DOHH2 (cell line): ENCODE data around the gene GNLY.

Source experiments
- H3F3A ChIP-seq: fragments of 200-600 bp; sonication (generic), shearing (Covaris generic); 2 replicates; pipeline ENCODE4 v1.6.0; 2016; ENCODE audit warnings: antibody characterized with exemption, mild to moderate bottlenecking; ENCODE audit not compliant: control insufficient read depth, insufficient read depth
- H3K27ac ChIP-seq: fragments of 200-600 bp; sonication (generic); 2 replicates; pipeline ENCODE4 v1.5.1; 2014; ENCODE audit warnings: low read depth, mild to moderate bottlenecking, low read length, moderate library complexity
- H3K27me3 ChIP-seq: fragments of 200-600 bp; sonication (generic); 2 replicates; pipeline ENCODE4 v1.6.1; 2014; ENCODE audit warnings: mild to moderate bottlenecking, low read length, mixed read lengths; ENCODE audit not compliant: control insufficient read depth
- H3K36me3 ChIP-seq: fragments of 200-600 bp; sonication (generic); 2 replicates; pipeline ENCODE4 v1.6.1; 2014; ENCODE audit warnings: mild to moderate bottlenecking, low read length, moderate library complexity, mixed read lengths; ENCODE audit not compliant: control insufficient read depth
- H3K4me1 ChIP-seq: fragments of 200-600 bp; sonication (generic); 2 replicates; pipeline ENCODE4 v1.6.1; 2014; ENCODE audit warnings: mild to moderate bottlenecking, low read length, mixed read lengths; ENCODE audit not compliant: control insufficient read depth
- H3K4me2 ChIP-seq: fragments of 200-600 bp; sonication (generic); 2 replicates; pipeline ENCODE4 v1.6.0; 2014; ENCODE audit warnings: mild to moderate bottlenecking, low read length, moderate library complexity
- H3K4me3 ChIP-seq: fragments of 200-600 bp; sonication (generic); 2 replicates; pipeline ENCODE4 v1.5.1; 2014; ENCODE audit warnings: mild to moderate bottlenecking, low read length, mixed read lengths
- H3K79me2 ChIP-seq: fragments of 200-600 bp; sonication (generic); 2 replicates; pipeline ENCODE4 v1.6.1; 2014; ENCODE audit warnings: mild to moderate bottlenecking, low read length, mixed read lengths; ENCODE audit not compliant: control insufficient read depth
- H3K9me2 ChIP-seq: fragments of 200-600 bp; sonication (generic); replicated peaks from 2 replicates; pipeline ENCODE4 v1.6.1; 2014; ENCODE audit warnings: mild to moderate bottlenecking, low read length, mixed read lengths; ENCODE audit not compliant: control insufficient read depth
- H3K9me3 ChIP-seq: fragments of 200-600 bp; sonication (generic); 2 replicates; pipeline ENCODE4 v1.6.1; 2014; ENCODE audit warnings: antibody characterized with exemption, low read length, mixed read lengths; ENCODE audit not compliant: control insufficient read depth, insufficient read depth
- H4K20me1 ChIP-seq: fragments of 200-600 bp; sonication (generic); 2 replicates; pipeline ENCODE4 v1.6.0; 2014; ENCODE audit warnings: low read depth, mild to moderate bottlenecking, antibody characterized with exemption, low read length, moderate library complexity; ENCODE audit not compliant: control insufficient read depth, insufficient read depth
- CTCF ChIP-seq: fragments of 200-600 bp; sonication (generic); IDR thresholded peaks from one replicate; pipeline ENCODE4 v1.5.1; 2014; ENCODE audit warnings: antibody characterized with exemption, mild to moderate bottlenecking, low read depth, low read length; ENCODE audit not compliant: poor library complexity, severe bottlenecking
- EZH2phosphoT487 ChIP-seq: fragments of 200-600 bp; sonication (generic); IDR thresholded peaks from 2 replicates; pipeline ENCODE4 v1.6.1; 2017; ENCODE audit warnings: borderline replicate concordance, mild to moderate bottlenecking, antibody characterized with exemption, low read length, moderate library complexity, mixed read lengths

The GNLY gene

GRCh38 chr2:85697096-85697495 is 2.9 kb downstream of the GNLY start:
- no peaks in the 10 kb centered on the region for H3F3A ChIP-seq
- H3K4me1 ChIP-seq, result no peaks in the 10 kb centered on the region
- H3K79me2 ChIP-seq, result no peaks in the 10 kb centered on the region
- no peak for TF ChIP-seq EZH2phosphoT487
- H3K36me3 ChIP-seq, result no peaks in the 10 kb centered on the region
- no peak overlapping the region for H3K4me3 ChIP-seq
- H3K9me3 ChIP-seq, result no peaks in the 10 kb centered on the region
- no peaks in the 10 kb centered on the region for H4K20me1 ChIP-seq
- H3K4me2 ChIP-seq, result no peak overlapping the region
- H3K27me3 ChIP-seq, result peaks cover 5% of the 10 kb centered on the region; the same call in 1 of the 2 replicates
- H3K9me2 ChIP-seq, result no peaks in the 10 kb centered on the region
- no peak overlapping the region for H3K27ac ChIP-seq

GRCh38 chr2:85697716-85698115 is 3.6 kb downstream of the GNLY start:
- Histone ChIP-seq H3K36me3 (no peaks in the 10 kb centered on the region), H3K4me2 (no peak overlapping the region), H3K4me3 (no peak overlapping the region), H3K27me3 (peaks cover 5% of the 10 kb centered on the region; the same call in 1 of the 2 replicates), H3K9me3 (no peaks in the 10 kb centered on the region), H3K4me1 (no peaks in the 10 kb centered on the region), H3K79me2 (no peaks in the 10 kb centered on the region), H3K9me2 (no peaks in the 10 kb centered on the region), H3K27ac (no peak overlapping the region), H4K20me1 (no peaks in the 10 kb centered on the region), H3F3A (no peaks in the 10 kb centered on the region)
- TF ChIP-seq EZH2phosphoT487 (no peak), CTCF (no peak)

GRCh38 chr2:85698184-85698879 is 4.2 kb downstream of the GNLY start:
- Histone ChIP-seq H3K4me3 (no peak overlapping the region), H3K27me3 (peaks cover 5% of the 10 kb centered on the region; the same call in 1 of the 2 replicates), H3K4me2 (no peak overlapping the region), H3K9me2 (no peaks in the 10 kb centered on the region), H3K4me1 (no peaks in the 10 kb centered on the region), H3K36me3 (no peaks in the 10 kb centered on the region), H3K9me3 (no peaks in the 10 kb centered on the region), H3F3A (no peaks in the 10 kb centered on the region; the same call in 1 of the 2 replicates), H4K20me1 (no peaks in the 10 kb centered on the region), H3K79me2 (no peaks in the 10 kb centered on the region), H3K27ac (no peak overlapping the region)
- no peak for TF ChIP-seq EZH2phosphoT487
- no peak for TF ChIP-seq CTCF

- no peak for TF ChIP-seq EZH2phosphoT487
- no peak for TF ChIP-seq CTCF
- Histone ChIP-seq H3K4me3 (no peak overlapping the region), H3F3A (no peaks in the 10 kb centered on the region; the same call in 1 of the 2 replicates), H3K79me2 (no peaks in the 10 kb centered on the region), H4K20me1 (no peaks in the 10 kb centered on the region), H3K27me3 (peaks cover 5% of the 10 kb centered on the region; the same call in 1 of the 2 replicates), H3K4me2 (no peak overlapping the region), H3K4me1 (no peaks in the 10 kb centered on the region), H3K9me3 (no peaks in the 10 kb centered on the region), H3K36me3 (no peaks in the 10 kb centered on the region), H3K9me2 (no peaks in the 10 kb centered on the region), H3K27ac (no peak overlapping the region)
These were observed 4.7 kb downstream of the GNLY start for GRCh38 chr2:85698880-85699254.
